DND-41 (cell line): ENCODE data around the gene ANKRD31.
"Not testable (repeated sequence)": the region's sequence is repeated elsewhere in the genome, so short reads cannot be mapped to it uniquely, and the experiment has no call there.

Source experiments
- ATAC-seq: fragments of 200-7000 bp; cut with Tn5 transposase; 3 replicates; pipeline ENCODE4 v1.9.1; 2021; ENCODE audit warnings: low read depth; ENCODE audit not compliant: insufficient read depth
- DNase-seq: peaks from one replicate; pipeline ENCODE4 v3.0.0-alpha.2; 2020
- H2AFZ ChIP-seq: 2 replicates; pipeline ENCODE4 v1.6.0; 2012; ENCODE audit warnings: low read depth, low read length
- H3K27ac ChIP-seq: 2 replicates; pipeline ENCODE4 v1.5.1; 2012; ENCODE audit warnings: low read length, inconsistent platforms
- H3K27me3 ChIP-seq: fragments of 200-600 bp; sonication (generic); 2 replicates; pipeline ENCODE4 v1.6.0; 2012; ENCODE audit warnings: low read length, mild to moderate bottlenecking, inconsistent platforms; ENCODE audit not compliant: insufficient read depth, poor library complexity
- H3K36me3 ChIP-seq: 2 replicates; pipeline ENCODE4 v1.5.1; 2012; ENCODE audit warnings: low read length, inconsistent platforms; ENCODE audit not compliant: insufficient read depth
- H3K4me1 ChIP-seq: 2 replicates; pipeline ENCODE4 v1.5.1; 2012; ENCODE audit warnings: mild to moderate bottlenecking, low read length; ENCODE audit not compliant: insufficient read depth
- H3K4me2 ChIP-seq: 2 replicates; pipeline ENCODE4 v1.6.0; 2012; ENCODE audit warnings: mild to moderate bottlenecking, moderate library complexity, low read length, inconsistent platforms; ENCODE audit not compliant: insufficient read depth
- H3K4me3 ChIP-seq, 2 experiments: fragments of 200-600 bp in 1 of 2; shearing (Covaris generic) in 1 of 2; 2 replicates each; pipeline ENCODE4 v1.5.1; 2012 to 2016; ENCODE audit warnings: inconsistent platforms in 2 of 2, low read length in 2 of 2, mild to moderate bottlenecking in 2 of 2, low read depth in 1 of 2, moderate library complexity in 1 of 2
- H3K79me2 ChIP-seq: 2 replicates; pipeline ENCODE4 v1.6.0; 2012; ENCODE audit warnings: low read length, inconsistent platforms; ENCODE audit not compliant: insufficient read depth
- H3K9ac ChIP-seq: 2 replicates; pipeline ENCODE4 v1.6.0; 2012; ENCODE audit warnings: low read depth, mild to moderate bottlenecking, inconsistent platforms, low read length, moderate library complexity
- H3K9me3 ChIP-seq: 2 replicates; pipeline ENCODE4 v1.5.1; 2012; ENCODE audit warnings: low read length, moderate library complexity, mild to moderate bottlenecking, inconsistent platforms; ENCODE audit not compliant: insufficient read depth, severe bottlenecking
- H4K20me1 ChIP-seq: 2 replicates; pipeline ENCODE4 v1.6.0; 2012; ENCODE audit warnings: low read length; ENCODE audit not compliant: insufficient read depth
- EZH2 ChIP-seq: IDR thresholded peaks from 3 replicates; pipeline ENCODE4 v1.6.1; 2012; ENCODE audit warnings: borderline replicate concordance, low read depth, mild to moderate bottlenecking, moderate library complexity, low read length, inconsistent platforms; ENCODE audit not compliant: severe bottlenecking
- TF ChIP-seq, protein P1 (sequence below): IDR thresholded peaks from 2 replicates; pipeline ENCODE4 v1.5.1; 2012; ENCODE audit warnings: borderline replicate concordance, low read length, moderate library complexity, mild to moderate bottlenecking; ENCODE audit not compliant: poor library complexity, severe bottlenecking; ENCODE audit errors: extremely low read depth

The ANKRD31 gene

DNA sequence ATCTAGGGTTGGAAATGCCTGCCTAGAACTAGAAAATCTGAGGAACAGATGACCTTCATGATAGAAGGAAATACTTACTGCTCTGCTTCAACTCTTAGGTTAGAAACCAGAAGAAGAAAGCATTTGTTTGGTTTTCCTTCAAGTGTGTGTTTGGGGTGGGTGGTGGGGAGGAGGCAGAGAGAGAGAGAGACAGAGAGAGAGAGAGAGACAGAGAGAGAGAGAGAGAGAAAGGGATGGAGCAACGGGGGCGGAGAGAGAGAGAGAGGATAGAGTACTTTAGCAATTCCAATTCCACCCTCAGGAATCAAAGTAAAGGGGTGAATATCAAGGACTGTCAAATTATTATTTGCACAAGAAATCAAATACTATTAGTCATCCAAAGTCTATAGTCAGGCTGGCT is 155.2 kb downstream of the ANKRD31 start:
- Histone ChIP-seq H3K9ac (no peak overlapping the region), H3K27me3 (no peaks in the 10 kb centered on the region), H3K79me2 (no peaks in the 10 kb centered on the region), H3K4me1 (peaks cover 5% of the 10 kb centered on the region; the same call in 1 of the 2 replicates), H3K36me3 (no peaks in the 10 kb centered on the region), H4K20me1 (no peaks in the 10 kb centered on the region), H3K4me2 (no peak overlapping the region), H3K4me3 (no peak overlapping the region), H2AFZ (no peak overlapping the region), H3K27ac (no peak overlapping the region), H3K9me3 (no peaks in the 10 kb centered on the region)
- no peak for DNase-seq
- 0 out of 3 replicates have a peak, but pooled peaks have one; percentile 19 for ATAC-seq
- TF ChIP-seq, protein P1, sequence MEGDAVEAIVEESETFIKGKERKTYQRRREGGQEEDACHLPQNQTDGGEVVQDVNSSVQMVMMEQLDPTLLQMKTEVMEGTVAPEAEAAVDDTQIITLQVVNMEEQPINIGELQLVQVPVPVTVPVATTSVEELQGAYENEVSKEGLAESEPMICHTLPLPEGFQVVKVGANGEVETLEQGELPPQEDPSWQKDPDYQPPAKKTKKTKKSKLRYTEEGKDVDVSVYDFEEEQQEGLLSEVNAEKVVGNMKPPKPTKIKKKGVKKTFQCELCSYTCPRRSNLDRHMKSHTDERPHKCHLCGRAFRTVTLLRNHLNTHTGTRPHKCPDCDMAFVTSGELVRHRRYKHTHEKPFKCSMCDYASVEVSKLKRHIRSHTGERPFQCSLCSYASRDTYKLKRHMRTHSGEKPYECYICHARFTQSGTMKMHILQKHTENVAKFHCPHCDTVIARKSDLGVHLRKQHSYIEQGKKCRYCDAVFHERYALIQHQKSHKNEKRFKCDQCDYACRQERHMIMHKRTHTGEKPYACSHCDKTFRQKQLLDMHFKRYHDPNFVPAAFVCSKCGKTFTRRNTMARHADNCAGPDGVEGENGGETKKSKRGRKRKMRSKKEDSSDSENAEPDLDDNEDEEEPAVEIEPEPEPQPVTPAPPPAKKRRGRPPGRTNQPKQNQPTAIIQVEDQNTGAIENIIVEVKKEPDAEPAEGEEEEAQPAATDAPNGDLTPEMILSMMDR: no peak
- TF ChIP-seq EZH2: no peak

DNA sequence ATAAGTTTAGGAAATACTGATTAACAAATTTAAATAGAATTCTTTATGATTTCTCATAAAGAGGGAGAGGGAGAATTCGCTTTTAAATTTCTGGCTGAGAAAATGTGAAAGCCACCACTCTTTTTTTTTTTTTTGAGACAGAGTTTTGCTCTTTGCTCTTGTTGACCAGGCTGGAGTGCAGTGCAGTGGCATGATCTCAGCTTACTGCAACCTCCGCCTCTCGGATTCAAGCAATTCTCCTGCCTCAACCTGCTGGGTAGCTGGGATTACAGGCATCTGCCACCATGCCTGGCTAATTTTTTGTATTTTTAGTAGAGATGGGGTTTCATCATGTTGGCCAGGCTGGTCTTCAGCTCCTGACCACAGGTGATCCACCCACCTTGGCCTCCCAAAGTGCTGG is 157.3 kb downstream of the ANKRD31 start:
- H3K36me3 ChIP-seq, H2AFZ ChIP-seq, H3K27ac ChIP-seq, H3K27me3 ChIP-seq, H3K9me3 ChIP-seq, H3K4me3 ChIP-seq, ATAC-seq, H3K79me2 ChIP-seq, H3K4me2 ChIP-seq, H3K9ac ChIP-seq, DNase-seq, H4K20me1 ChIP-seq, H3K4me1 ChIP-seq: not testable (repeated sequence)

- no peak overlapping the region for H3K27ac ChIP-seq
- H3K27me3 ChIP-seq: no peaks in the 10 kb centered on the region
- no peaks in the 10 kb centered on the region for H3K79me2 ChIP-seq
- no peak overlapping the region for H3K4me2 ChIP-seq
- H2AFZ ChIP-seq: no peak overlapping the region
- no peaks in the 10 kb centered on the region for H3K36me3 ChIP-seq
- peak; percentile 91 for ATAC-seq
- H4K20me1 ChIP-seq: no peaks in the 10 kb centered on the region
- H3K9ac ChIP-seq: no peak overlapping the region
- H3K4me3 ChIP-seq: no peak overlapping the region
- no peaks in the 10 kb centered on the region for H3K9me3 ChIP-seq
- H3K4me1 ChIP-seq: peaks cover 5% of the 10 kb centered on the region; the same call in 1 of the 2 replicates
- no peak for DNase-seq
- TF ChIP-seq EZH2: no peak
- TF ChIP-seq, protein P1: no peak
These were observed 158.7 kb downstream of the ANKRD31 start for GRCh38 chr5:75078027-75078426.

DNA sequence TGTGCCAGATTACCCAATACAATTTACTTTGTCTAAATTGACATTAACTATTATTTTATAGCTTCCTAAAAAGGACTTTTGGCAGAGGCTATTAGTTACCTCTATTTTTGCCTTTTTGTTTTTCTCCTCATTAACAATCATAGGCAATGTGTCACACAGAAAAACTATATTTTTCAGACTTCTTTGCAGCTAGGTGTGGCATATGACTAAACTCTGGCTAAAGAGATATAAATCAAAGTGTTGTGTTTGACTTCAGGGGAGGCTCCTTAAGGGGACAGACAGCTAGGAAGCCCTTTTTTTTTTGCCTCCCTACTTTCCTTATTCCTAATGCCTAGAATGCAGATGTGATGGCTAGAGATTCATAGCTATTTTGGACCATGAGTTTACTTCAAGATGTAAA is 164.6 kb downstream of the ANKRD31 start:
- DNase-seq (no peak), ATAC-seq (no peak)
- TF ChIP-seq, protein P1: no peak
- no peak for TF ChIP-seq EZH2
- Histone ChIP-seq H3K27ac (no peak overlapping the region), H3K4me2 (no peak overlapping the region), H3K9ac (no peak overlapping the region), H3K9me3 (no peaks in the 10 kb centered on the region), H3K4me1 (no peaks in the 10 kb centered on the region), H4K20me1 (no peaks in the 10 kb centered on the region), H3K4me3 (no peak overlapping the region), H3K79me2 (no peaks in the 10 kb centered on the region), H3K27me3 (no peaks in the 10 kb centered on the region), H2AFZ (no peak overlapping the region), H3K36me3 (no peaks in the 10 kb centered on the region)
